H9 (cell line): ENCODE measurements around the gene TTC39C. TPM values are rescaled to one million over a fixed set of nuclear protein-coding genes. Genes with fewer than 3 reads are reported as not detected.

Experiments used
- DNase-seq: peaks from one replicate; pipeline ENCODE4 v3.0.0-alpha.2; 2017
- H2AFZ ChIP-seq: one replicate; pipeline ENCODE4 v1.6.1; 2013; ENCODE audit warnings: mild to moderate bottlenecking, low read length, control low read depth, moderate library complexity
- H2AK5ac ChIP-seq: 2 replicates; pipeline ENCODE4 v1.6.1; 2013; ENCODE audit warnings: low read length, control low read depth, mixed read lengths; ENCODE audit not compliant: insufficient read length
- H2BK120ac ChIP-seq: one replicate; pipeline ENCODE4 v1.6.1; 2013; ENCODE audit warnings: low read depth, mild to moderate bottlenecking, low read length, control low read depth, inconsistent platforms; ENCODE audit not compliant: poor library complexity, severe bottlenecking
- H2BK12ac ChIP-seq: 2 replicates; pipeline ENCODE4 v1.6.1; 2013; ENCODE audit warnings: low read length, control low read depth, mixed read lengths, low read depth; ENCODE audit not compliant: insufficient read length
- H2BK15ac ChIP-seq: 2 replicates; pipeline ENCODE4 v1.6.1; 2013; ENCODE audit warnings: low read depth, low read length, control low read depth
- H2BK20ac ChIP-seq: one replicate; pipeline ENCODE4 v1.6.1; 2013; ENCODE audit warnings: low read depth, mild to moderate bottlenecking, low read length, control low read depth, inconsistent platforms; ENCODE audit not compliant: poor library complexity, severe bottlenecking
- H2BK5ac ChIP-seq: 2 replicates; pipeline ENCODE4 v1.6.1; 2013; ENCODE audit warnings: low read length, control low read depth, mixed read lengths; ENCODE audit not compliant: insufficient read length
- H3K14ac ChIP-seq: 2 replicates; pipeline ENCODE4 v1.6.1; 2013; ENCODE audit warnings: low read length, control low read depth; ENCODE audit not compliant: insufficient read depth
- H3K18ac ChIP-seq: 2 replicates; pipeline ENCODE4 v1.6.1; 2013; ENCODE audit warnings: low read depth, mild to moderate bottlenecking, mixed read lengths, low read length, control low read depth; ENCODE audit not compliant: insufficient read length
- H3K23ac ChIP-seq: 2 replicates; pipeline ENCODE4 v1.6.1; 2013; ENCODE audit warnings: low read length, control low read depth, mixed read lengths, low read depth; ENCODE audit not compliant: insufficient read length
- H3K23me2 ChIP-seq: 2 replicates; pipeline ENCODE4 v1.6.1; 2013; ENCODE audit warnings: low read depth, mild to moderate bottlenecking, mixed read lengths, low read length, control low read depth; ENCODE audit not compliant: insufficient read length, poor library complexity, severe bottlenecking
- H3K27ac ChIP-seq: 2 replicates; pipeline ENCODE4 v1.5.1; 2013; ENCODE audit warnings: low read length, control low read depth, mixed read lengths, low read depth; ENCODE audit not compliant: insufficient read length
- H3K27me3 ChIP-seq: 2 replicates; pipeline ENCODE4 v1.6.1; 2013; ENCODE audit warnings: low read length, control low read depth, inconsistent platforms; ENCODE audit not compliant: insufficient read depth
- H3K4ac ChIP-seq: 2 replicates; pipeline ENCODE4 v1.6.1; 2013; ENCODE audit warnings: low read depth, mild to moderate bottlenecking, control low read depth, inconsistent platforms, low read length, moderate library complexity
- H3K4me1 ChIP-seq: 2 replicates; pipeline ENCODE4 v1.6.1; 2013; ENCODE audit warnings: low read length, control low read depth, inconsistent platforms; ENCODE audit not compliant: insufficient read depth
- H3K4me2 ChIP-seq: 2 replicates; pipeline ENCODE4 v1.6.1; 2013; ENCODE audit warnings: low read length, control low read depth, mixed read lengths; ENCODE audit not compliant: insufficient read length, insufficient read depth
- H3K56ac ChIP-seq: 2 replicates; pipeline ENCODE4 v1.6.1; 2013; ENCODE audit warnings: low read depth, mild to moderate bottlenecking, mixed read lengths, low read length, control low read depth; ENCODE audit not compliant: insufficient read length
- H3K79me1 ChIP-seq: 2 replicates; pipeline ENCODE4 v1.6.1; 2013; ENCODE audit warnings: low read depth, mild to moderate bottlenecking, moderate library complexity, low read length, control low read depth, inconsistent platforms; ENCODE audit not compliant: insufficient read depth, poor library complexity, severe bottlenecking
- H3K79me2 ChIP-seq: 2 replicates; pipeline ENCODE4 v1.6.1; 2013; ENCODE audit warnings: low read length, control low read depth, inconsistent platforms; ENCODE audit not compliant: insufficient read depth
- H3K9ac ChIP-seq: 2 replicates; pipeline ENCODE4 v1.6.1; 2013; ENCODE audit warnings: low read length, control low read depth, mixed read lengths; ENCODE audit not compliant: insufficient read length; ENCODE audit errors: extremely low read depth
- H3K9me3 ChIP-seq: one replicate; pipeline ENCODE4 v1.6.1; 2013; ENCODE audit warnings: low read depth, low read length, inconsistent platforms; ENCODE audit not compliant: control insufficient read depth
- H3T11ph ChIP-seq: one replicate; pipeline ENCODE4 v1.6.1; 2013; ENCODE audit warnings: mild to moderate bottlenecking, low read length, control low read depth, inconsistent platforms
- H4K20me1 ChIP-seq: one replicate; pipeline ENCODE4 v1.6.1; 2013; ENCODE audit not compliant: control insufficient read depth, insufficient read length, insufficient read depth
- H4K5ac ChIP-seq: 2 replicates; pipeline ENCODE4 v1.6.1; 2013; ENCODE audit warnings: low read depth, mild to moderate bottlenecking, mixed read lengths, low read length, control low read depth; ENCODE audit not compliant: insufficient read length
- H4K8ac ChIP-seq: replicated peaks from 2 replicates; pipeline ENCODE4 v1.6.1; 2013; ENCODE audit warnings: low read length, control low read depth, mixed read lengths, low read depth; ENCODE audit not compliant: insufficient read length
- H4K91ac ChIP-seq: 2 replicates; pipeline ENCODE4 v1.6.1; 2013; ENCODE audit warnings: low read depth, mild to moderate bottlenecking, moderate library complexity, mixed read lengths, low read length, control low read depth; ENCODE audit not compliant: insufficient read length
- H3K27ac Mint-ChIP-seq, 3 experiments: 2 replicates in 2 of 3; 3 replicates in 1 of 3; pipeline ENCODE4 v1.8.0; 2020 to 2021; ENCODE audit warnings: mixed read lengths in 3 of 3, mild to moderate bottlenecking in 1 of 3, moderate library complexity in 1 of 3
- H3K27me3 Mint-ChIP-seq: 2 replicates; pipeline ENCODE4 v1.8.0; 2021; ENCODE audit warnings: low read depth, mild to moderate bottlenecking, moderate library complexity, mixed read lengths
- H3K36me3 Mint-ChIP-seq, 3 experiments: 2 replicates in 2 of 3; 3 replicates in 1 of 3; pipeline ENCODE4 v1.8.0; 2020 to 2021; ENCODE audit warnings: low read depth in 3 of 3, mixed read lengths in 3 of 3; ENCODE audit not compliant: insufficient read depth in 1 of 3
- H3K4me1 Mint-ChIP-seq, 2 experiments: 2 replicates each; pipeline ENCODE4 v1.8.0; 2020; ENCODE audit warnings: mixed read lengths in 2 of 2
- H3K4me3 Mint-ChIP-seq, 2 experiments: 2 replicates in 1 of 2; 3 replicates in 1 of 2; pipeline ENCODE4 v1.8.0; 2020 to 2021; ENCODE audit warnings: mild to moderate bottlenecking in 2 of 2, mixed read lengths in 2 of 2, moderate library complexity in 1 of 2
- H3K9me3 Mint-ChIP-seq, 2 experiments: 2 replicates in 1 of 2; 3 replicates in 1 of 2; pipeline ENCODE4 v1.8.0; 2020; ENCODE audit warnings: mild to moderate bottlenecking in 2 of 2, mixed read lengths in 2 of 2, moderate library complexity in 1 of 2
- WGBS: extraction: QIAGEN DNeasy Blood & Tissue Kit; methylation state at CpG from one replicate; pipeline ENCODE4 v1.1.7; 2013; ENCODE audit warnings: missing lambda C conversion rate, low lambda C conversion rate, mixed read lengths; ENCODE audit not compliant: insufficient read length; ENCODE audit errors: extremely low coverage; 5-methylcytosine and 5-hydroxymethylcytosine counted together
- total RNA-seq: library from RNA; stranded (reverse); gene quantifications from 2 replicates; pipeline ENCODE4 v1.2.1, GENCODE V29; 2021
- TF ChIP-seq, protein P1 (sequence below): fragments of 200-600 bp; sonication (generic); conservative IDR thresholded peaks from 3 replicates; pipeline ENCODE4 v1.8.0; 2021; ENCODE audit warnings: antibody characterized with exemption, mild to moderate bottlenecking

The TTC39C gene
- total RNA-seq, 1 experiment from 2014 or later = 18.0 TPM

DNA sequence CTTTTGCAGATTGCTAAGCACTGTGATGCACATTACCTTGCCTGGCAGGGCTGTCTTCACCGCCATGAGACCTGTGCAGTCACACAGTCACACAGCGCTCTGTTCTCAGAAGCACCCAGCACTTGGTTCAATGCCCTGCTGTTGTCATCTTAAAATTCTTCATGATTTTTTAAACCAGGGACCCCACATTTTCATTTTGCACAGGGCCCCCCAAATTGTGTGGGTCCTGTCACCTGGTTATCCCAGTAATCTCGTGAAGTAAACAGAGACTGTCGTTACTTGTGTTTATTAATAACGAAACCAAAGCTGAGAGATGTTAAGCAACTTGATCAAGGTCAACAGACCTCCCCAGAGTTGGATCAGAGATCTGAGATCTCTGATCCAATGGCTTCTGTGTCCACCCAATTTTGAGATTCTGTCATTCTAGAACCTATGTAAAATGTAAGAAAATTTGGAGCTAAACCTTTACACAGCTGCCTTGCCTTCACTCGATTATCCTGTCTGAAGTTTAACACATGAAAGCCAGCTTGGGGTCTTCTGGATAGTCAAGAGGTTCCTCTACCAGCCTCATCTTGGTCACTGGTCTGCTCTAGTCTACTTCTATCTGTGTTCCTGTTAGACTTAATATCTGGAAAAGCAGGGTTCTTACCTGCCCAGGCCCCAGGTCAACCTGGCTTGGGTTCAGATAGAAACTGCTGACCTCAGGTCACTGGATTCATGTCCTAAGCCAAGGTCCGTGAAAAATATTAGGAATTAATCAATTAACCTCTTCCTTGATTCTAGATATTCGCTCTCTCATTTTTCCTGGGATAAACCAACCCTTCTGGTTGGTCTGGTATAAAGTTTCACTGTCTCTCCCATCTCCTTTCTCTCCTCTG lies 13.7 kb upstream of the TTC39C start:
- H4K91ac ChIP-seq = no peak overlapping the region
- no peak for DNase-seq

More for the DNA sequence above, 13.7 kb upstream of the TTC39C start:
- H3T11ph ChIP-seq = no peak overlapping the region
- TF ChIP-seq, protein P1, sequence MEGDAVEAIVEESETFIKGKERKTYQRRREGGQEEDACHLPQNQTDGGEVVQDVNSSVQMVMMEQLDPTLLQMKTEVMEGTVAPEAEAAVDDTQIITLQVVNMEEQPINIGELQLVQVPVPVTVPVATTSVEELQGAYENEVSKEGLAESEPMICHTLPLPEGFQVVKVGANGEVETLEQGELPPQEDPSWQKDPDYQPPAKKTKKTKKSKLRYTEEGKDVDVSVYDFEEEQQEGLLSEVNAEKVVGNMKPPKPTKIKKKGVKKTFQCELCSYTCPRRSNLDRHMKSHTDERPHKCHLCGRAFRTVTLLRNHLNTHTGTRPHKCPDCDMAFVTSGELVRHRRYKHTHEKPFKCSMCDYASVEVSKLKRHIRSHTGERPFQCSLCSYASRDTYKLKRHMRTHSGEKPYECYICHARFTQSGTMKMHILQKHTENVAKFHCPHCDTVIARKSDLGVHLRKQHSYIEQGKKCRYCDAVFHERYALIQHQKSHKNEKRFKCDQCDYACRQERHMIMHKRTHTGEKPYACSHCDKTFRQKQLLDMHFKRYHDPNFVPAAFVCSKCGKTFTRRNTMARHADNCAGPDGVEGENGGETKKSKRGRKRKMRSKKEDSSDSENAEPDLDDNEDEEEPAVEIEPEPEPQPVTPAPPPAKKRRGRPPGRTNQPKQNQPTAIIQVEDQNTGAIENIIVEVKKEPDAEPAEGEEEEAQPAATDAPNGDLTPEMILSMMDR = no peak
- H3K9me3 ChIP-seq = no peaks in the 10 kb centered on the region
- no peak overlapping the region for H3K9ac ChIP-seq
- Mint-ChIP-seq H3K27me3 (no peaks in the 10 kb centered on the region; the same call in 1 of the 2 replicates), H3K36me3 (no peaks in the 10 kb centered on the region), H3K27ac (no peak overlapping the region), H3K4me1 (no peaks in the 10 kb centered on the region), H3K9me3 (no peaks in the 10 kb centered on the region), H3K4me3 (no peak overlapping the region)
- no peak overlapping the region for H4K8ac ChIP-seq
- no peaks in the 10 kb centered on the region for H3K79me1 ChIP-seq
- no peak overlapping the region for H2BK5ac ChIP-seq
- no peak overlapping the region for H4K5ac ChIP-seq
- H3K23ac ChIP-seq = no peak overlapping the region
- no peak overlapping the region for H2BK12ac ChIP-seq
- H3K4ac ChIP-seq = no peak overlapping the region
- no peak overlapping the region for H3K14ac ChIP-seq
- no peaks in the 10 kb centered on the region for H4K20me1 ChIP-seq
- no peak overlapping the region for H3K56ac ChIP-seq
- H2BK15ac ChIP-seq = no peak overlapping the region
- H3K27ac ChIP-seq = no peak overlapping the region
- H3K27me3 ChIP-seq = no peaks in the 10 kb centered on the region
- no CpG with 5 or more reads among the region's 8 CpGs for WGBS
- H3K23me2 ChIP-seq = no peaks in the 10 kb centered on the region
- no peak overlapping the region for H2AK5ac ChIP-seq
- H2BK20ac ChIP-seq = no peak overlapping the region
- H2AFZ ChIP-seq = no peak overlapping the region
- H2BK120ac ChIP-seq = no peak overlapping the region
- no peaks in the 10 kb centered on the region; the same call in 1 of the 2 replicates for H3K4me1 ChIP-seq
- H3K79me2 ChIP-seq = no peaks in the 10 kb centered on the region
- H3K18ac ChIP-seq = no peak overlapping the region
- no peak overlapping the region for H3K4me2 ChIP-seq
